HG02943 (cell line): ENCODE results near the gene SAYSD1.
"Not testable (repeated sequence)": the region's sequence is repeated elsewhere in the genome, so short reads cannot be mapped to it uniquely, and the experiment has no call there.

Experiments used
- ATAC-seq: cut with Tn5 transposase; IDR thresholded peaks from one replicate; pipeline ENCODE4 v1.9.1; 2021; ENCODE audit warnings: mild to moderate bottlenecking, low read depth, moderate library complexity; ENCODE audit not compliant: unreplicated experiment

The SAYSD1 gene, protein sequence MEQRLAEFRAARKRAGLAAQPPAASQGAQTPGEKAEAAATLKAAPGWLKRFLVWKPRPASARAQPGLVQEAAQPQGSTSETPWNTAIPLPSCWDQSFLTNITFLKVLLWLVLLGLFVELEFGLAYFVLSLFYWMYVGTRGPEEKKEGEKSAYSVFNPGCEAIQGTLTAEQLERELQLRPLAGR

GRCh38 chr6:39114704-39115599 lies at the start of gene SAYSD1:
Gene SAYSD1 (minus strand): TSS chr6:39115186. CDS start chr6:39115089, 97 bp downstream.
- ATAC-seq, result peak; percentile 93

DNA sequence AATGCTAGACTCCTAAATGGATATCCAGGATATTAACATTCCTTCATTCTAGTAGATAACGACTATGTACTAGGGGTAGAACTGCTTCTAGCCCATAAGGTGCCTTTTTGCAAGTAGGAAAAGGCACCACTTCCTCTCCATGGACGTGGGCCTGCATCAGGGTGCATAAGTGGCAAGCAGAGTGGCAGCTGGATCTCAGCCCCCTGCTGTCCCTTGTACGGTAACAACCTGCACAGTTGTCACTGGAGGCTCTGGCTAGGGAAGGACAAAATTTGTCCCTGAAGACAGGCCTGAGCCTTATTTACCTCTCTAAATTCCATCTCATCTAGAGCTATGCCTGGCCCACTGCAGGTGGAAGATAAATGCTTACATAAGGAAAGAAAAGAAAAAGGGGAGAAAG lies 42.5 kb upstream of the SAYSD1 start:
- ATAC-seq, result no peak

DNA sequence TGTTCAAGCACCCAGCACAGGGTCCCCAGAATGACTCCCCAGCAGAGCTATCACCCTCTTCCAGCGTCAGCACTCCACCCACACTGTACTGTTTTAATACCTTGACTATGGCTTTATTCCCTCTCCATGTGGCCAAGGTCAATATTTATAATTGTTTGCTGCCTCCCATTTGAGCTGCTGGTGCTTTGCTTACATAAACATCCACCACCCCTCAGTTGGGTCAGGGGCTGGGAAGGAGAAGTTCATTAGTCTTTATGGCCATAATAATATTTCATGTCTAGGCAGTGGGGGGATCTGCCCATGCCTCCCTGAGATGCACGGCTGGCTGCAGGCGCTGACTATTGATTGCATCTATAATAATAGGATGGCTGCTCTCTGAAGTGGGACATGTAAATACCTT lies 41.8 kb upstream of the SAYSD1 start:
- no peak for ATAC-seq

DNA sequence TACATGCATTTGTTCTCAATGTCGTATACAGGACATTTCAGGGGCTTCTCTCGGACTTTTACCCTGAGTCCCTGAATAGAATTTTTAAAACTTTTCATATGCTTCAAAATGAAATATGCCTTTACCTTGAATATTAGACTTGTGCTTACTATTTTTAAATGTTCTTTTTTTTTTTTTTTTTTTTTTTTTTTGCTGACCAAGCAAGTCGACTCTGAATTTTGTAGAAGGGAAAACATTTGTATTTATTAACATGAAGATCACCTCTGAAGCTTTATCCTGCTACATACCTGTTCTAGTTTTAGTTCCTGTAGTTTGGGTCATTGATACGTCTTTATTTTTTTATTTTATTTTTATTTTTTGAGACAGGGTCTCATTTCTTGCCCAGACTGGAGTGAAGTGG lies 39.7 kb upstream of the SAYSD1 start:
- ATAC-seq, result no peak

DNA sequence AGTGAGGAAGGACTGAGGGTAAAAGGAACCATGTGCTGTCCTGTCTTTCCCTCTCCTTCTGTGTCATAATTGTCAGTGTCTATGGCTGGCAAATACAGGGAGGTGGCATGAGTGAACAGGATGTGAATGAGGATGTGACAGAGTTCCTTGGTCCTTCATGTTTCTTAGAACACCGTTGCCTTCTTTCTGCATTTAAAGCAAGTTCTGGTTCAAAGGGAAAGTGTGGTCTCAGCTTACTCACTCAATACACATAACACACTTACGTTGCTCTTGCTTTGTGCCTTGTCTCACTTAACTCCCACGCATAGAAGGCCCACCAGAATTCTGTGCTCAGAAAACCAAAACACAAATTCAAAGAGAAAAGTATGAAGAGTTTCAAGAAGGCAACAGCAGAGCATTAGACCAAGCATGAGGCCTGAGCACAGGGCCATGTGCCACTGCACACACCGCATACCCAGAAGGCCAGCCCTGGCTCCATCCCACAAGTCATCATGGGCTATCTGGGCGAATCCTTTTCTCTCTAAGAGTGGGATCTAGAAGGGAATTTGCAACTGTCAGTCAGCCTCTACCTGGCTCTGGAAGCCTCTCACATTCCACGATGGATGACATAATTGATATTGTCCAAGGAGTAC lies 38.9 kb upstream of the SAYSD1 start:
- ATAC-seq, result no peak

DNA sequence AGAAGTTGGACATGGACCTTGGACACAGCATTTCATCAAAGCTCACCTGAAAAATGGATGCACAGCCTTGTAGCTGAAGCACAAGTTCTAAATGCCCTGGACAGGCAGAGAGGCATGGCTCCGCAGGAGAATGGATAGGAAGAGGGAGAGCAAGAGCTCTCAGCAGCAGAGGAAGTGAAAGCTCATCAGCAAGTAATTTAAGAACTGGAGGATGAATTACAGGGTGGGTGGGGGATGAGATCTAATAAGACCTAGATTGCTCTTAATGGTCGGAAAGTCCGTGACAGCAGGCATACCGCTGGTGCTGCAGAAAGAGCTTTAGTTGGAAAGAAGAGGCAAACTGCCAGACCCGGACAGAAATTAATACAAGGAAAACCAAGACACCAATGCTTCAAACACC lies 37.3 kb upstream of the SAYSD1 start:
- no peak for ATAC-seq

- no peak for ATAC-seq
These were observed 36.2 kb upstream of the SAYSD1 start for GRCh38 chr6:39151211-39151610.

DNA sequence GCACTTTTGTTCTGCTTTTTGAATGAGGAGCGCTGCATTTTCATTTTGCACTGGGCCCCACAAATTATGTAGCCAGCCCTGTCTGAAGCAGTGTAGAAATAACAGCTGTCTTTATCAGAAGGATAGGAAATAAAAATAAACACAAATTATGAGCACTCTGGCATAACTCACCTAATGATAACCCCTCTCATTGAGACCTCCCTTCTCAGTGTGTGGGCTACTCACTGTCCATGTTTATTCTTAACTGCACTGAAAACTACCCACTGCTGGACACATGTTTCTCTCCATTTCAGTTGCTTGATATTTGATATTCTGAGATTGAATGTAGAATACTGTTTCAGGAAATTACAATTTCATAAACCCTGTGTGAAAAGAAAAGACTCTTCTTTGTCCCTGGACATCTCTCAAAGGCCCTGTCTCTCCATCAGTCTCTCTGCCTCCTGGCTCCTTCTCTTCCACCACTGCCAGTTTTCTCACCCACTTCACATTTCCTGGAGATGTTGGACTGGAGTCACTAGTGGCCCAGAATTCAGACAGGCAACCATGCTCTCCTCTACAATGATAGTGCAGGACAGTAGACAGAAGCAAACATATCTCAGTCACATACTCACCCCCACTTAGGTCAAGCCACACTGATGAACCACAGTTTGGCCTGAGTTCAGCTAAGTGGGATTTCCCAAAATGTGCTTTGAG lies 29.6 kb upstream of the SAYSD1 start:
- no peak for ATAC-seq

DNA sequence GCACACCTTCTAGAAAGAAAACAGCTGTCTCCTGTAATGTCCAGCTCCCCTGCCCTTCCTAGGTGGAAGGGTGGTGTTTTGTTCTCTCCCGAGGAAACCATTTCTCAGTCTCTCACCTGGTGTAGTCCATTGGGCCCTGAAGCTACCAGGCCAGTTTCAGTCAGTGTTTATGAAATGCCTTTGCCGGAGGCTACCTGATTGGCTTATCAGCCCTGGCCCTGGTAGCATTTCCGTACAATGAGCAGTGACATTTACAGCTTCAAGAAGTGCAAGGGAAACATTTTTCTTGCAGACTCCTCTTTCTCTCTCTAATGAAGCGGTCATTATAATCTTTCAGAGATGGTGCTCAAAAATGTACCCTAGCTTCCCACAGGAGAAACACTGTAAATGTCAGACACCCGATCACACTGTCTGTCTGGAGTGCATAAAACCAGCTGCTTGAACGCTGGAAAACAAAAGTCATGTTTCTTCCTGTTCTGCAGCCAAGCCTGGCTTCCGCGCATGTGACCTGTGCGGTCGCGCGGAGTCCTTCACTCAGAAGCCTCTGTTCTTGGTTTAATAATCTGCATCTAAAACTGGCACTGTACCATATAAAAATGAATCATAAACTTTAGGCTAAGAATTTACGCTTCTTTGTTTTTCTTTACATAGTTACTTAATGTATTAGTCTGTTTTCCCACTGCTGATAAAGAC lies 28.4 kb upstream of the SAYSD1 start:
- ATAC-seq, result no peak

- no peak for ATAC-seq
These were observed 25.7 kb upstream of the SAYSD1 start for GRCh38 chr6:39140556-39141167.

- ATAC-seq, result no peak
These were observed 22.3 kb upstream of the SAYSD1 start for GRCh38 chr6:39137245-39137644.

- not testable (repeated sequence) for ATAC-seq
These were observed 21.2 kb upstream of the SAYSD1 start for GRCh38 chr6:39136207-39136606.

- ATAC-seq, result not testable (repeated sequence)
These were observed 19.8 kb upstream of the SAYSD1 start for GRCh38 chr6:39134761-39135160.

DNA sequence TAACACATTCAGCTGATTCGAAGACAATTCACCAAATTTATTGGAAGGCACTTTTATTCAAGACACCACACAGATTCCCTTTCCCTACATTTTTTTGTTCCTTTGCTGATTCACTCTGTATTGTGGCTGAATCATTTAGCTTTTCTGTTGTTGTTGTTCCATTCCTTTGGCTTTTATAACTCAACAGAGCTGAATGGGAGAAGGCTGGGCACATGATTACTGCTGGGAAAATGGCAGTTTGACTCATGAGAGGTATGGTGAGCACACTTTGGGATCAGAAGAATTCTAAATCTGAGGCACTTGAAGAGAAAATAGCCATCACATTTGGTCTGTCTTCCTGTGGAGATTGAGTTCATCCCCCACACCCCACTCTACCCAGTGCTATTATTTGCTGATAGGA lies 15.7 kb upstream of the SAYSD1 start:
- no peak for ATAC-seq

- ATAC-seq, result no peak
These were observed 13.8 kb upstream of the SAYSD1 start for GRCh38 chr6:39128832-39129231.

DNA sequence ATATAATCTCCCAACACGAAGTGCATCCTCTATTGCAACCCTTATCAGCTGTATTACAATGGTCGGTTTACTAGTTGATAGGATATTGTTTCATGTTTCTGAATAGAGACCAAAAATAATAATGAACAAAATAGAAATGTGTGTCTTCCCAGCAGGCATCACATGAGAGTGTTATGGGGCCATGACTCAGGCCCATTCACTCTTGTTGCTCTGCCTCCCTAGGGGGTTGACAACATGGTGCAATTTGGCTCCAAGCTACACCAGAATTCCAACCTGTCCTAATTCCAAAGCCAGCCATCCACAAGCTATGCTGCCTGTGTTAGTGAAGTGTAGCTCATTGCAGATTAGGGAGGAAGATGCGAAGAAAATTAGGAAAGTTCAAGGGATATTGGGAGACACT lies 13.1 kb upstream of the SAYSD1 start:
- no peak for ATAC-seq

- no peak for ATAC-seq
These were observed 9.1 kb upstream of the SAYSD1 start for GRCh38 chr6:39124114-39124513.

- no peak for ATAC-seq
These were observed 3.9 kb upstream of the SAYSD1 start for GRCh38 chr6:39118921-39119320.

DNA sequence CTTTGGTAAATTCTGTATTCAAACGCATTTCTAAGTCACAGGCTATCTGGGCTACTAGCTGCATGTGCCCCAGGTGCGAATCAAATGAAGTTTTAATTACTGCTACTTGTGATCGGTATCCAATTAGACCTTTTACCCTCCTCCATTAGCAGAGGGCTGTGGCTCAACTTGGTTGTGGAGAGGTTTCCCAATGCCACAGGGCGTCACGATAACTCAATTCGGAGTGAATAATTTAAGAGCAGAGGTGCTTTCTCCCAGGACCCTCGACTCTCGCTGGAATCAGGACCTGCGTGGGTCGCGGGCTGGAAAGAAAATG lies 640 bp downstream of the SAYSD1 start:
- ATAC-seq, result peak; percentile 20

DNA sequence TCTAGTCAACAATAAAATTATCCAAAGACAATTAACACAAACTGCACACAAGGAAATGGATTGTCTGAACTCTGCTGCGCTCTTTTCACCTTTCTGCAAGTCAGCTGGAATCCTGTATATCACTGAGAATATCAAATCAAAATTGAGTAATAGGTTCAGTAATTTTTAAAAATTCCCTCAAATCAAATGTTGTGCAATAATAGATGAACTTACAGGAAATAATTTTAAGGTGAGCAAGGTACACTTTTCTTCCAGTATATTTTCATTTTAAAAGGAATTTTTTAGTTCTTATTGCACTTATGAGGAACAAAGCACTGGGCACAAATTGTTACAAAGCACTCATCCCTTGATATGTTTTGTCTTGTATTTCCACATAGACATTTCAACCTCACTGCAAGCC lies 1.2 kb downstream of the SAYSD1 start:
- no peak for ATAC-seq
